ENCODE data around the gene LRCH3. TPM values are rescaled to one million over a fixed set of nuclear protein-coding genes. Genes with fewer than 3 reads are reported as not detected.
A peak's percentile ranks its signal among the peaks of the same experiment; 100 is the strongest.

Gene LRCH3
- total and polyA plus RNA-seq, 9 of the 15 experiments (the other 6 are each of a cell fraction or from before 2014, with no cell fraction given) = 4.6 to 75.3 (median 30.3) TPM

- TF ChIP-seq HOMEZ (CRISPR knock-in tag; IDR thresholded peaks at IDR 0.05) (no peak), FUS (optimal IDR thresholded peaks at IDR 0.05; ENCODE audit: low read depth, low read length) (no peak), FOSL1 (tag; conservative IDR thresholded peaks at IDR 0.05) (no peak), ZHX1 (conservative IDR thresholded peaks at IDR 0.05; ENCODE audit: low read length) (no peak), NELFE (IDR thresholded peaks at IDR 0.05; ENCODE audit: insufficient read depth, insufficient read length) (no peak), ZFP36 (IDR thresholded peaks at IDR 0.05; ENCODE audit: low read depth, low read length, partially characterized antibody) (no peak), PML (IDR thresholded peaks at IDR 0.05; ENCODE audit: low read length) (no peak)
Measured at GRCh38 chr3:197836244-197836643, 45.2 kb downstream of the LRCH3 start (continued).

GRCh38 chr3:197837282-197837681 is 46.2 kb downstream of the LRCH3 start:
- Histone ChIP-seq H3K4me2 (ENCODE audit: insufficient read depth, low read length) (no peak overlapping the region), H3K4me1 (replicated peaks in 1 of 2; ENCODE audit: control insufficient read depth in 2 of 2, insufficient read depth in 2 of 2, low read length in 2 of 2) (no peaks in the 10 kb centered on the region), H3K27me3 (ENCODE audit: control insufficient read depth in 2 of 2, insufficient read depth in 2 of 2, low read length in 2 of 2) (no peaks in the 10 kb centered on the region), H3K9ac (ENCODE audit: insufficient read depth in 1 of 2, low read depth in 2 of 2, low read length in 2 of 2) (no peak overlapping the region), H3K36me3 (ENCODE audit: control insufficient read depth, insufficient read depth, low read length) (peaks cover 51% of the 10 kb centered on the region), H3K79me2 (ENCODE audit: control insufficient read depth, insufficient read depth, low read length) (no peaks in the 10 kb centered on the region), H3K27ac (ENCODE audit: extremely low read depth, low read depth, low read length) (no peak overlapping the region), H3K9me3 (replicated peaks; ENCODE audit: control insufficient read depth, insufficient read depth, low read depth, low read length) (no peaks in the 10 kb centered on the region), H2AFZ (ENCODE audit: low read depth, low read length) (no peak overlapping the region), H4K20me1 (replicated peaks; ENCODE audit: control insufficient read depth, insufficient read depth, low read length) (no peaks in the 10 kb centered on the region), H3K4me3 (no peak overlapping the region), H3K9me1 (ENCODE audit: control insufficient read depth, insufficient read depth, low read length) (no peaks in the 10 kb centered on the region)
- in situ Hi-C loops (cut with MboI) (no loop called here), intact Hi-C loops (cut with micrococcal nuclease) (no loop called here)
- FAIRE-seq = no peak
- CTCF ChIA-PET (ENCODE audit: low intra/inter-chr PET ratio) = no interaction called here
- POLR2A ChIA-PET = interaction anchor here (0.6 to 1.2 kb wide), 2 partner anchors 8 to 712 kb away, joined by 4 read pairs; no protein-coding TSS in a partner anchor
- no TSS peak for BruUV-seq (replicated peaks)
- 100% methylated on average over 2 of the region's 2 CpGs for WGBS (ENCODE audit: insufficient coverage, low coverage, missing lambda C conversion rate)
- no peak for DNase-seq (ENCODE audit: extremely low read depth in 1 of 4, low spot score in 3 of 4)
- no peak for ATAC-seq
- TF ChIP-seq RBM14 (IDR thresholded peaks at IDR 0.05; ENCODE audit: borderline replicate concordance, insufficient read depth, low read depth, low read length) (no peak), ZNF316 (IDR thresholded peaks at IDR 0.05) (peak; percentile 94), RFX1 (IDR thresholded peaks at IDR 0.05) (no peak), ZNF766 (CRISPR knock-in tag; conservative IDR thresholded peaks at IDR 0.05) (no peak), TEAD4 (IDR thresholded peaks at IDR 0.05; ENCODE audit: low read length) (no peak), TEAD4 (CRISPR knock-in tag; IDR thresholded peaks at IDR 0.05; ENCODE audit: borderline replicate concordance) (no peak), MAFK (IDR thresholded peaks at IDR 0.05; ENCODE audit: low read length) (peak; percentile 93), MAFG (tag; conservative IDR thresholded peaks at IDR 0.05) (peak; percentile 80)
